NCI-H2196 (cell line): Measurements from ENCODE around the gene TIGD2.

Experiments used
- DNase-seq: peaks from one replicate; lab custom pipeline; 2025; ENCODE audit not compliant: unreplicated experiment; lab: John Stamatoyannopoulos, UW

Gene TIGD2

GRCh38 chr4:89161841-89162240 is 50.5 kb downstream of the TIGD2 start:
- DNase-seq = no peak

GRCh38 chr4:89162496-89162895 is 51.2 kb downstream of the TIGD2 start:
- no peak for DNase-seq

GRCh38 chr4:89162987-89163386 is 51.7 kb downstream of the TIGD2 start:
- DNase-seq = no peak

GRCh38 chr4:89164400-89164799 is 53.1 kb downstream of the TIGD2 start:
- DNase-seq = no peak
